Neural progenitor cell (in vitro differentiated cells): ENCODE data around the gene ADCY3. TPM values are rescaled to one million over a fixed set of nuclear protein-coding genes. Genes with fewer than 3 reads are reported as not detected.

Experiments used
- DNase-seq: peaks from one replicate; pipeline ENCODE4 v3.0.0-alpha.2; 2016; ENCODE audit warnings: low spot score
- H2AFZ ChIP-seq: fragments of 200-600 bp; sonication (generic); replicated peaks from 2 replicates; pipeline ENCODE4 v1.6.1; 2016; ENCODE audit warnings: antibody characterized with exemption
- H3F3A ChIP-seq: fragments of 200-600 bp; sonication (generic); 2 replicates; pipeline ENCODE4 v1.6.1; 2016; ENCODE audit warnings: antibody characterized with exemption, low read depth
- H3K27ac ChIP-seq: fragments of 200-600 bp; sonication (generic); 2 replicates; pipeline ENCODE4 v1.5.1; 2016; ENCODE audit warnings: mild to moderate bottlenecking
- H3K27me3 ChIP-seq: fragments of 200-600 bp; sonication (generic); 2 replicates; pipeline ENCODE4 v1.6.1; 2016; ENCODE audit warnings: mild to moderate bottlenecking, moderate library complexity
- H3K36me3 ChIP-seq: fragments of 200-600 bp; sonication (generic); 2 replicates; pipeline ENCODE4 v1.5.1; 2016
- H3K4me1 ChIP-seq: fragments of 200-600 bp; sonication (generic); 2 replicates; pipeline ENCODE4 v1.6.1; 2016; ENCODE audit warnings: mixed run types
- H3K4me2 ChIP-seq: fragments of 200-600 bp; sonication (generic); 2 replicates; pipeline ENCODE4 v1.6.1; 2016
- H3K4me3 ChIP-seq: fragments of 200-600 bp; sonication (generic); 2 replicates; pipeline ENCODE4 v1.5.1; 2016
- H3K79me2 ChIP-seq: fragments of 200-600 bp; sonication (generic); 2 replicates; pipeline ENCODE4 v1.6.1; 2016; ENCODE audit warnings: low read depth
- H3K9ac ChIP-seq: fragments of 200-600 bp; sonication (generic); 2 replicates; pipeline ENCODE4 v1.6.1; 2016
- H3K9me3 ChIP-seq: fragments of 200-600 bp; sonication (generic); 2 replicates; pipeline ENCODE4 v1.5.1; 2016; ENCODE audit warnings: low read depth
- H4K20me1 ChIP-seq: fragments of 200-600 bp; sonication (generic); 2 replicates; pipeline ENCODE4 v1.6.1; 2016; ENCODE audit warnings: low read depth
- H3K27ac Mint-ChIP-seq: 3 replicates; pipeline ENCODE4 v1.8.0; 2021; ENCODE audit warnings: mixed read lengths
- H3K27me3 Mint-ChIP-seq: 2 replicates; pipeline ENCODE4 v1.8.0; 2022; ENCODE audit warnings: low read depth, mild to moderate bottlenecking, inconsistent platforms, moderate library complexity, mixed read lengths; ENCODE audit not compliant: insufficient read depth
- H3K36me3 Mint-ChIP-seq: 3 replicates; pipeline ENCODE4 v1.8.0; 2021; ENCODE audit warnings: mixed read lengths
- H3K4me1 Mint-ChIP-seq: 3 replicates; pipeline ENCODE4 v1.8.0; 2021; ENCODE audit warnings: mixed read lengths
- H3K4me3 Mint-ChIP-seq: 3 replicates; pipeline ENCODE4 v1.8.0; 2021; ENCODE audit warnings: mild to moderate bottlenecking, moderate library complexity, mixed read lengths
- H3K9me3 Mint-ChIP-seq: 3 replicates; pipeline ENCODE4 v1.8.0; 2020; ENCODE audit warnings: mixed read lengths
- CTCF ChIP-seq: fragments of 200-600 bp; sonication (generic); IDR thresholded peaks from 2 replicates; pipeline ENCODE4 v1.5.1; 2017; ENCODE audit warnings: antibody characterized with exemption, mild to moderate bottlenecking
- EZH2 ChIP-seq: fragments of 200-600 bp; sonication (generic); IDR thresholded peaks from 2 replicates; pipeline ENCODE4 v1.6.1; 2017; ENCODE audit warnings: antibody characterized with exemption, mild to moderate bottlenecking, moderate library complexity
- EZH2phosphoT487 ChIP-seq: fragments of 200-600 bp; sonication (generic); IDR thresholded peaks from 2 replicates; pipeline ENCODE4 v1.6.1; 2017; ENCODE audit warnings: antibody characterized with exemption
- total RNA-seq: library from RNA; depleted of rRNA; stranded (reverse); fragments of >200 nt; gene quantifications from 2 replicates; pipeline ENCODE4 v1.2.3, GENCODE V29; 2015; ENCODE audit warnings: low replicate concordance

The ADCY3 gene
- total RNA-seq, 1 donor from 2014 or later = 25.3 TPM

GRCh38 chr2:24814516-24814915 is 105.5 kb downstream of the ADCY3 start:
- Histone ChIP-seq H3K4me3 (no peak overlapping the region), H2AFZ (no peak overlapping the region), H3K27me3 (no peaks in the 10 kb centered on the region), H3K27ac (no peak overlapping the region), H3K9ac (no peak overlapping the region), H4K20me1 (peaks cover 4% of the 10 kb centered on the region), H3K4me2 (no peak overlapping the region), H3K4me1 (no peaks in the 10 kb centered on the region), H3K9me3 (no peaks in the 10 kb centered on the region), H3F3A (peaks cover 3% of the 10 kb centered on the region), H3K79me2 (peaks cover 57% of the 10 kb centered on the region), H3K36me3 (peaks cover 16% of the 10 kb centered on the region)
- H3K27me3 Mint-ChIP-seq = no peaks in the 10 kb centered on the region
- no peaks in the 10 kb centered on the region for H3K4me1 Mint-ChIP-seq
- DNase-seq = no peak
- no peak overlapping the region for H3K27ac Mint-ChIP-seq
- TF ChIP-seq CTCF (no peak), EZH2 (no peak), EZH2phosphoT487 (no peak)
- H3K9me3 Mint-ChIP-seq = peaks cover 2% of the 10 kb centered on the region
- peaks cover 36% of the 10 kb centered on the region for H3K36me3 Mint-ChIP-seq
- H3K4me3 Mint-ChIP-seq = no peak overlapping the region

GRCh38 chr2:24813691-24814137 is 106.3 kb downstream of the ADCY3 start:
- Mint-ChIP-seq H3K4me3 (no peak overlapping the region), H3K27me3 (peaks cover 2% of the 10 kb centered on the region), H3K36me3 (peaks cover 36% of the 10 kb centered on the region), H3K4me1 (no peaks in the 10 kb centered on the region), H3K27ac (no peak overlapping the region), H3K9me3 (peaks cover 2% of the 10 kb centered on the region)
- peaks cover 65% of the 10 kb centered on the region for H3K79me2 ChIP-seq
- H3K27me3 ChIP-seq = no peaks in the 10 kb centered on the region
- DNase-seq = no peak
- no peaks in the 10 kb centered on the region for H3K9me3 ChIP-seq
- H3K36me3 ChIP-seq = peaks cover 24% of the 10 kb centered on the region
- no peak overlapping the region for H3K4me2 ChIP-seq
- no peak for TF ChIP-seq EZH2
- no peak for TF ChIP-seq CTCF
- TF ChIP-seq EZH2phosphoT487 = no peak
- no peaks in the 10 kb centered on the region for H3K4me1 ChIP-seq
- H2AFZ ChIP-seq = no peak overlapping the region
- peaks cover 4% of the 10 kb centered on the region for H4K20me1 ChIP-seq
- no peak overlapping the region for H3K27ac ChIP-seq
- no peak overlapping the region for H3K9ac ChIP-seq
- H3F3A ChIP-seq = peaks cover under 1% of the 10 kb centered on the region
- no peak overlapping the region for H3K4me3 ChIP-seq

GRCh38 chr2:24809316-24810007 is 110.6 kb downstream of the ADCY3 start:
- H3K9me3 ChIP-seq = no peaks in the 10 kb centered on the region
- no peak for TF ChIP-seq EZH2phosphoT487
- no peak for TF ChIP-seq CTCF
- TF ChIP-seq EZH2 = no peak
- no peak overlapping the region for H2AFZ ChIP-seq
- H3K4me1 ChIP-seq = no peaks in the 10 kb centered on the region
- no peak overlapping the region for H3K4me3 ChIP-seq
- Mint-ChIP-seq H3K4me3 (no peak overlapping the region), H3K4me1 (no peaks in the 10 kb centered on the region), H3K9me3 (peaks cover 20% of the 10 kb centered on the region), H3K27me3 (peaks cover 2% of the 10 kb centered on the region), H3K27ac (no peak overlapping the region), H3K36me3 (peaks cover 56% of the 10 kb centered on the region)
- H3K27ac ChIP-seq = no peak overlapping the region
- H3K27me3 ChIP-seq = no peaks in the 10 kb centered on the region
- H4K20me1 ChIP-seq = no peaks in the 10 kb centered on the region
- H3K36me3 ChIP-seq = peaks cover 36% of the 10 kb centered on the region
- H3K4me2 ChIP-seq = no peak overlapping the region
- no peaks in the 10 kb centered on the region for H3F3A ChIP-seq
- H3K9ac ChIP-seq = no peak overlapping the region
- peaks cover 96% of the 10 kb centered on the region for H3K79me2 ChIP-seq
- no peak for DNase-seq
